Ovary (tissue), 10 donors: ENCODE measurements around the gene OR52E4. TPM values are rescaled to one million over a fixed set of nuclear protein-coding genes. Genes with fewer than 3 reads are reported as not detected.

Experiments
- DNase-seq, 5 donors: peaks; one replicate each; pipeline ENCODE4 v3.0.0-alpha.2; 2019 to 2020
- H3K27ac ChIP-seq, 2 donors: fragments of 200-600 bp; one replicate each; pipeline versions ENCODE4 v1.5.1 to v1.8.0; 2019 to 2022
- H3K27me3 ChIP-seq: fragments of 200-600 bp; one replicate; pipeline ENCODE4 v1.8.0; 2022
- H3K36me3 ChIP-seq: fragments of 200-600 bp; sonication (generic); one replicate; pipeline ENCODE4 v1.5.1; 2019
- H3K4me1 ChIP-seq: one replicate; pipeline ENCODE4 v1.8.1; 2013; ENCODE audit warnings: mild to moderate bottlenecking, moderate library complexity; ENCODE audit not compliant: insufficient read depth
- H3K4me3 ChIP-seq: fragments of 200-600 bp; sonication (generic); one replicate; pipeline ENCODE4 v1.5.1; 2017
- H3K9me3 ChIP-seq, 2 donors: fragments of 200-600 bp in 1 of 2; sonication (generic) in 1 of 2; one replicate each; pipeline versions ENCODE4 v1.5.1 to v1.8.1; 2013 to 2019; ENCODE audit warnings: mild to moderate bottlenecking in 1 of 2, moderate library complexity in 1 of 2
- EP300 ChIP-seq: sonication (generic); formaldehyde crosslinking; IDR thresholded peaks from one replicate; pipeline ENCODE4 v1.6.1; 2017; ENCODE audit warnings: antibody characterized with exemption
- POLR2A ChIP-seq: fragments of 450-650 bp; IDR thresholded peaks from one replicate; pipeline ENCODE4 v1.6.1; 2017; ENCODE audit warnings: antibody characterized with exemption, mild to moderate bottlenecking, moderate library complexity
- WGBS, 3 donors: extraction: QIAGEN DNeasy Blood & Tissue Kit in 1 of 3; methylation state at CpG; one replicate each; pipeline versions ENCODE4 v1.1.5 to v1.1.7; 2013 to 2017; 5-methylcytosine and 5-hydroxymethylcytosine counted together
- intact Hi-C, 4 donors: fragments of 100-400 bp; cut with DNase I; formaldehyde crosslinking; loops; one replicate each; pipeline versions ENCODE4 v1.11.0 to v1.15.1; 2022 to 2023
- long read RNA-seq, 3 donors: library from polyadenylated mRNA in 2 of 3; unstranded in 2 of 3; transcript quantifications; one replicate each; pipeline ENCODE4 v2.0.0 and lab custom pipeline, GENCODE V29; 2021 to 2026
- polyA plus RNA-seq, 2 donors: library from polyadenylated mRNA; stranded (reverse); fragments of 200-250 nt in 1 of 2; fragments of 350-450 nt in 1 of 2; fragmentation: Illumina TruSeq in 1 of 2; extraction: RNeasy Lipid Tissue Mini Kit (QIAGEN cat#74804) in 1 of 2; gene quantifications; one replicate each; pipeline ENCODE4 v1.2.3, GENCODE V29; 2013 to 2014
- total RNA-seq, 7 donors: library from RNA; depleted of rRNA in 2 of 7; stranded (reverse); fragments of >200 nt in 2 of 7; fragmentation: NEBNext Ultra II Directional in 3 of 7; extraction: Animal tissue kit (Norgen Biotek cat#: 25700) in 3 of 7; gene quantifications; one replicate each; pipeline versions ENCODE4 v1.1.0 to v1.2.4, GENCODE V29; 2016 to 2023
- TF ChIP-seq, protein P1 (sequence below), 3 donors: fragments of 450-650 bp in 2 of 3; fragments of 200-600 bp in 1 of 3; IDR thresholded peaks; one replicate each; pipeline versions ENCODE4 v1.5.1 to v1.8.0; 2016 to 2022; ENCODE audit warnings: antibody characterized with exemption in 3 of 3, mild to moderate bottlenecking in 1 of 3
- donor health status: DM: no; HTN: no; CAD: no; lungs with moderate emphysema.
- donor health status: DM: no; HTN: no; CAD: no.
- donor health status: Bipolar disorder and iron deficiency.
- donor health status: DM: yes; HTN: yes; CAD: no.
- donor health status: DM: no; HTN: no; CAD: no.
- donor health status: DM: yes; HTN: yes; CAD: no.

OR52E4 gene
- total RNA-seq, result not detected
- polyA plus RNA-seq, result not detected
- long read RNA-seq, donor 1, result 0 reads
- long read RNA-seq, donor 2, result 0 reads
- long read RNA-seq, donor 3, result 0 reads

GRCh38 chr11:5880329-5880728 is at the start of gene OR52E4:
TSS of gene OR52E4 (plus strand) at chr11:5880629. CDS start at chr11:5884293, 3,664 bp downstream.
- intact Hi-C loops, result no loop called here
- 64 to 75% (median 68%) methylated on average over 4 of the region's 4 CpGs for WGBS, 3 donors
- H3K4me3 ChIP-seq, result no peak within 1 kb of the TSS
- no peaks in the 10 kb centered on the region for H3K36me3 ChIP-seq
- no peaks in the 10 kb centered on the region for H3K27me3 ChIP-seq
- H3K27ac ChIP-seq, result no peak within 1 kb of the TSS
- H3K4me1 ChIP-seq, result no peaks in the 10 kb centered on the region
- H3K9me3 ChIP-seq, result no peaks in the 10 kb centered on the region
- TF ChIP-seq EP300, result no peak
- TF ChIP-seq, protein P1, sequence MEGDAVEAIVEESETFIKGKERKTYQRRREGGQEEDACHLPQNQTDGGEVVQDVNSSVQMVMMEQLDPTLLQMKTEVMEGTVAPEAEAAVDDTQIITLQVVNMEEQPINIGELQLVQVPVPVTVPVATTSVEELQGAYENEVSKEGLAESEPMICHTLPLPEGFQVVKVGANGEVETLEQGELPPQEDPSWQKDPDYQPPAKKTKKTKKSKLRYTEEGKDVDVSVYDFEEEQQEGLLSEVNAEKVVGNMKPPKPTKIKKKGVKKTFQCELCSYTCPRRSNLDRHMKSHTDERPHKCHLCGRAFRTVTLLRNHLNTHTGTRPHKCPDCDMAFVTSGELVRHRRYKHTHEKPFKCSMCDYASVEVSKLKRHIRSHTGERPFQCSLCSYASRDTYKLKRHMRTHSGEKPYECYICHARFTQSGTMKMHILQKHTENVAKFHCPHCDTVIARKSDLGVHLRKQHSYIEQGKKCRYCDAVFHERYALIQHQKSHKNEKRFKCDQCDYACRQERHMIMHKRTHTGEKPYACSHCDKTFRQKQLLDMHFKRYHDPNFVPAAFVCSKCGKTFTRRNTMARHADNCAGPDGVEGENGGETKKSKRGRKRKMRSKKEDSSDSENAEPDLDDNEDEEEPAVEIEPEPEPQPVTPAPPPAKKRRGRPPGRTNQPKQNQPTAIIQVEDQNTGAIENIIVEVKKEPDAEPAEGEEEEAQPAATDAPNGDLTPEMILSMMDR (IDR thresholded peaks at IDR 0.05), result no peak
- no peak for TF ChIP-seq POLR2A
- no peak for DNase-seq

DNA sequence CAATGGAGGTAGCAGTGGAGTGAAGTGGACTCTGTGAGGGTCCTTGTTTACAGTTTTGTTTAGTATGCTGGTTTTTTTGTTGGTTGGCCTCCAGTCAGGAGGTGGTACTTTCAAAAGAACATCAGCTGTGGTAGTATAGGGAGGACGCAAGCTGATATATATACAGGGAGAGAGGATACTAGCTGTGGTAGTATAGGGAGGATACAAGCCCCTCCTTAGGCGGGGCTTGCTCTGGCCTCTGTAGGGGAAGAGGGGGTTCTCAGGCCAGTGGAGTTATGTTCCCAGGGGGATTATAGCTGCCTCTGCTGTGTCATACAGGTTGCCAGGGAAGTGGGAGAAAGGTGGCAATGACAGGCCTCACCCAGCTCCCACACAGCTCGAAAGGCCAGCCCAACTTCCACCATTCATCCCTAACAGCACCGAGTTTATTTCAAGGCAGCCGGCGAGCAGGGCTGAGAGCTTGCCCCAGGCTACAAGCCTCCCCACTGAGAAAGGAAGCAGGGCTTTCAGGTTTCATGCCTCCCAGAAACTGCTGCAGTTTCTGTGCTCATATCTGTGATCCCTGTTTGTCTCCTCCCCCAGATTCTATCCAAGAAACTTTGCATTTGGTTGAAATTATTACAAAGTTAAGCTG is 49.1 kb upstream of the OR52E4 start:
- Histone ChIP-seq H3K27ac (no peak overlapping the region), H3K9me3 (no peaks in the 10 kb centered on the region), H3K27me3 (no peaks in the 10 kb centered on the region), H3K36me3 (no peaks in the 10 kb centered on the region), H3K4me1 (no peaks in the 10 kb centered on the region), H3K4me3 (no peak overlapping the region)
- intact Hi-C loops, result no loop called here
- 70 to 84% (median 74%) methylated on average over 6 of the region's 6 CpGs for WGBS, 3 donors
- no peak for TF ChIP-seq EP300
- TF ChIP-seq POLR2A, result no peak
- TF ChIP-seq, protein P1 (IDR thresholded peaks at IDR 0.05), result no peak
- DNase-seq, result no peak

GRCh38 chr11:5833446-5833845 is 47.0 kb upstream of the OR52E4 start:
- TF ChIP-seq EP300 (no peak), POLR2A (no peak)
- TF ChIP-seq, protein P1 (IDR thresholded peaks at IDR 0.05), result no peak
- H3K4me3 ChIP-seq, result no peak overlapping the region
- H3K27me3 ChIP-seq, result no peaks in the 10 kb centered on the region
- no peaks in the 10 kb centered on the region for H3K36me3 ChIP-seq
- no peaks in the 10 kb centered on the region for H3K9me3 ChIP-seq
- no peak overlapping the region for H3K27ac ChIP-seq
- 49 to 62% (median 49%) methylated on average over 2 of the region's 2 CpGs for WGBS, 3 donors
- DNase-seq, result no peak
- H3K4me1 ChIP-seq, result no peaks in the 10 kb centered on the region
- intact Hi-C loops, result no loop called here

- intact Hi-C loops, result no loop called here
- Histone ChIP-seq H3K27me3 (no peaks in the 10 kb centered on the region), H3K9me3 (no peaks in the 10 kb centered on the region), H3K36me3 (no peaks in the 10 kb centered on the region), H3K27ac (no peak overlapping the region), H3K4me3 (no peak overlapping the region), H3K4me1 (no peaks in the 10 kb centered on the region)
- TF ChIP-seq, protein P1 (IDR thresholded peaks at IDR 0.05), result no peak
- no peak for TF ChIP-seq EP300
- no peak for TF ChIP-seq POLR2A
- DNase-seq, result no peak
- WGBS, 3 donors, result 92 to 98% (median 96%) methylated on average over 2 of the region's 2 CpGs
Observed at GRCh38 chr11:5837695-5838094, 42.7 kb upstream of the OR52E4 start.
